Measurements from ENCODE around the gene PDE6D.

DNA sequence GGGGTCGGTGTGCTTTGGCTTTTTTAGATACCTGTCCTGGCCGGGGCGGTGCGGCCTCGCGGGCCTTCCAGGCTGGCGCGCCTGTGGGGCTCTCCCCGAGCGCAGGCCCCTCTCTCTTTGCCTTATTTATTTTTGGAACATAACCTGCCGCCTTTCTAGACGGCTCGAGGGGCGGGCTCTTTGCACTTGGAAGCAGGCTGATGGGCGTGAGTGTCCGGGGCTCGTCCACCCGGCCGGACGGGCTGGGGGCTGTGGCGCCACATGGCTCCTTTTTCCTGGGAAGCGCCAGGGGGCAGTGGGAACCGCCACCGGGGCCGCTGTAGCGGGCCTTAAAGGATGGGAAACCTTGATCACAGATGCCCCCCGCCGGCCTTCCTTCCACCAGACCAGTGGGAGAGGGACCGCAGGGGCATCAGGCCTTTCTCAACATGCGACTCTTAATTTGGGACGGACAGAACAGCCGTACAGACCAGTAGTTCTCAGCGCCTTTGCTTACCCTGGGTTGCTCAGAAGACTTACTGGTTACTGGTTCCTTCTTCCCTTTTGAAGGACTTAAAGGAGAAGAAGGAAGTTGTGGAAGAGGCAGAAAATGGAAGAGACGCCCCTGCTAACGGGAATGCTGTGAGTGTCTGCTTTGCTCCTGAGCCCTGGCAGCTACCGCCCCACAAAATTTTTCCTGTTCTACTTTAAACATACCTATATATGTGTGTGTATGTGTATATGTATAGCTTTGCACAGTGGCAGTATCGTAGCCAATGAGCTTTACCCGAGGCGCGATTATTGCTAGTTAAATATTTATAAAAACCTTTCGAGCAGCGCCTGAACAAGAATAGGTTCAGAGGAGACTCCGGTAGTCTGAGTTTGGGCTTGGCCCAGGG, 70.0 kb downstream of the PDE6D start:
- no peak for TF ChIP-seq CTCF (IDR thresholded peaks at IDR 0.05)
- no peak for TF ChIP-seq POLR2AphosphoS5 (IDR thresholded peaks at IDR 0.05; ENCODE audit: low read depth, low read length)
- no peak for TF ChIP-seq REST (IDR thresholded peaks at IDR 0.05; ENCODE audit: insufficient read depth in 1 of 2, low read depth in 2 of 2, low read length in 1 of 2)
- no peak for TF ChIP-seq TCF7L2 (IDR thresholded peaks at IDR 0.05; ENCODE audit: low read depth, low read length)
- no peak for TF ChIP-seq SIN3A (IDR thresholded peaks at IDR 0.05; ENCODE audit: borderline replicate concordance, insufficient read depth, low read depth, low read length)
